SU-DHL-6 (cell line): ENCODE data around the gene ACTN1.
A peak's percentile ranks its signal among the peaks of the same experiment; 100 is the strongest.

ENCODE experiments used
- H2AFZ ChIP-seq: fragments of 200-600 bp; sonication (generic); 2 replicates; pipeline ENCODE4 v1.6.1; 2014; ENCODE audit warnings: low read depth, mild to moderate bottlenecking, moderate library complexity, mixed read lengths, antibody characterized with exemption, low read length; ENCODE audit not compliant: severe bottlenecking
- H3F3A ChIP-seq: fragments of 200-600 bp; shearing (Covaris generic); 2 replicates; pipeline ENCODE4 v1.6.0; 2016; ENCODE audit warnings: antibody characterized with exemption, mild to moderate bottlenecking; ENCODE audit not compliant: insufficient read depth
- H3K27ac ChIP-seq: fragments of 200-600 bp; sonication (generic); 2 replicates; pipeline ENCODE4 v1.5.1; 2016; ENCODE audit warnings: low read depth, mild to moderate bottlenecking, low read length, moderate library complexity, mixed read lengths
- H3K27me3 ChIP-seq: fragments of 200-600 bp; sonication (generic), shearing (Covaris generic); 2 replicates; pipeline ENCODE4 v1.6.0; 2014; ENCODE audit warnings: mild to moderate bottlenecking, low read length
- H3K36me3 ChIP-seq: fragments of 200-600 bp; sonication (generic); 2 replicates; pipeline ENCODE4 v1.6.1; 2014; ENCODE audit warnings: mild to moderate bottlenecking, low read length, mixed read lengths
- H3K4me2 ChIP-seq: fragments of 300-600, 200-600 bp; shearing (Covaris generic), sonication (generic); 2 replicates; pipeline ENCODE4 v1.6.0; 2014; ENCODE audit warnings: low read length, low read depth, mild to moderate bottlenecking; ENCODE audit not compliant: poor library complexity, severe bottlenecking
- H3K4me3 ChIP-seq: fragments of 200-600 bp; sonication (generic); 2 replicates; pipeline ENCODE4 v1.5.1; 2014; ENCODE audit warnings: antibody characterized with exemption, low read length, mild to moderate bottlenecking, mixed read lengths; ENCODE audit not compliant: insufficient read depth, poor library complexity, severe bottlenecking
- H3K79me2 ChIP-seq: fragments of 200-600 bp; sonication (generic); 2 replicates; pipeline ENCODE4 v1.6.1; 2014; ENCODE audit warnings: mild to moderate bottlenecking, low read length, moderate library complexity; ENCODE audit not compliant: insufficient read depth
- H3K9ac ChIP-seq: fragments of 200-600 bp; sonication (generic); 2 replicates; pipeline ENCODE4 v1.7.0; 2014; ENCODE audit warnings: mild to moderate bottlenecking, low read length
- H3K9me2 ChIP-seq: fragments of 200-600 bp; sonication (generic); replicated peaks from 2 replicates; pipeline ENCODE4 v1.6.1; 2014; ENCODE audit warnings: low read length; ENCODE audit not compliant: insufficient read depth
- H3K9me3 ChIP-seq: fragments of 200-600 bp; sonication (generic); 2 replicates; pipeline ENCODE4 v1.6.1; 2014; ENCODE audit warnings: low read length, mixed read lengths; ENCODE audit not compliant: insufficient read depth
- H4K20me1 ChIP-seq: fragments of 200-600 bp; sonication (generic); 2 replicates; pipeline ENCODE4 v1.6.1; 2014; ENCODE audit warnings: low read depth, mild to moderate bottlenecking, antibody characterized with exemption, low read length, moderate library complexity, mixed read lengths
- CTCF ChIP-seq: fragments of 200-600 bp; sonication (generic); IDR thresholded peaks from one replicate; pipeline ENCODE4 v1.5.1; 2017; ENCODE audit warnings: antibody characterized with exemption, mild to moderate bottlenecking, low read length, moderate library complexity; ENCODE audit not compliant: insufficient read depth, poor library complexity, severe bottlenecking
- EZH2phosphoT487 ChIP-seq: fragments of 200-600 bp; sonication (generic), shearing (Covaris generic); conservative IDR thresholded peaks from 2 replicates; pipeline ENCODE4 v1.6.1; 2018; ENCODE audit warnings: mild to moderate bottlenecking, antibody characterized with exemption, low read length, moderate library complexity, mixed read lengths

The ACTN1 gene

GRCh38 chr14:68897559-68898155 is 81.4 kb downstream of the ACTN1 start:
- TF ChIP-seq EZH2phosphoT487 = no peak
- no peaks in the 10 kb centered on the region for H3K79me2 ChIP-seq

GRCh38 chr14:68896132-68896531 is 83.0 kb downstream of the ACTN1 start:
- Histone ChIP-seq H3K9me3 (no peaks in the 10 kb centered on the region), H3K9ac (no peak overlapping the region), H3K79me2 (no peaks in the 10 kb centered on the region), H3K9me2 (no peaks in the 10 kb centered on the region), H3F3A (no peaks in the 10 kb centered on the region), H4K20me1 (no peaks in the 10 kb centered on the region), H2AFZ (no peak overlapping the region), H3K27me3 (no peaks in the 10 kb centered on the region), H3K36me3 (no peaks in the 10 kb centered on the region), H3K4me2 (no peak overlapping the region), H3K27ac (no peak overlapping the region), H3K4me3 (no peak overlapping the region)
- TF ChIP-seq EZH2phosphoT487 = no peak
- peak; percentile 60 for TF ChIP-seq CTCF

More at GRCh38 chr14:68897559-68898155, 81.4 kb downstream of the ACTN1 start:
- H3K9ac ChIP-seq = no peak overlapping the region
- no peak overlapping the region for H3K27ac ChIP-seq
- no peaks in the 10 kb centered on the region for H3K36me3 ChIP-seq
- H3F3A ChIP-seq = no peaks in the 10 kb centered on the region
- no peaks in the 10 kb centered on the region for H3K27me3 ChIP-seq
- no peak overlapping the region for H3K4me2 ChIP-seq
- H3K4me3 ChIP-seq = no peak overlapping the region
- H4K20me1 ChIP-seq = no peaks in the 10 kb centered on the region
- no peak overlapping the region for H2AFZ ChIP-seq
- H3K9me3 ChIP-seq = no peaks in the 10 kb centered on the region
- no peaks in the 10 kb centered on the region for H3K9me2 ChIP-seq

GRCh38 chr14:68894802-68895703 is 84.0 kb downstream of the ACTN1 start:
- H3K9ac ChIP-seq = no peak overlapping the region
- no peak overlapping the region for H3K27ac ChIP-seq
- H3K4me2 ChIP-seq = no peak overlapping the region
- H3K9me2 ChIP-seq = no peaks in the 10 kb centered on the region
- H3K27me3 ChIP-seq = no peaks in the 10 kb centered on the region
- H3K79me2 ChIP-seq = no peaks in the 10 kb centered on the region
- no peak overlapping the region for H3K4me3 ChIP-seq
- no peaks in the 10 kb centered on the region for H4K20me1 ChIP-seq
- H2AFZ ChIP-seq = no peak overlapping the region
- no peaks in the 10 kb centered on the region for H3K36me3 ChIP-seq
- H3K9me3 ChIP-seq = no peaks in the 10 kb centered on the region
- TF ChIP-seq EZH2phosphoT487 (no peak), CTCF (no peak)
- H3F3A ChIP-seq = no peaks in the 10 kb centered on the region

- Histone ChIP-seq H3K9me2 (no peaks in the 10 kb centered on the region), H3K27me3 (no peaks in the 10 kb centered on the region), H3K4me3 (no peak overlapping the region), H3F3A (no peaks in the 10 kb centered on the region), H3K9me3 (no peaks in the 10 kb centered on the region), H3K36me3 (no peaks in the 10 kb centered on the region), H3K4me2 (no peak overlapping the region), H2AFZ (no peak overlapping the region), H4K20me1 (no peaks in the 10 kb centered on the region), H3K9ac (no peak overlapping the region), H3K27ac (no peak overlapping the region), H3K79me2 (no peaks in the 10 kb centered on the region)
- TF ChIP-seq CTCF (no peak), EZH2phosphoT487 (no peak)
These were observed 85.0 kb downstream of the ACTN1 start for GRCh38 chr14:68894123-68894522.
